ENCODE results near the gene MAPK8. TPM values are rescaled to one million over a fixed set of nuclear protein-coding genes. Genes with fewer than 3 reads are reported as not detected.

The MAPK8 gene
- total and polyA plus RNA-seq, 2 of the 4 experiments (the other 2 are of a cell fraction) = 41.5 to 54.7 TPM

DNA sequence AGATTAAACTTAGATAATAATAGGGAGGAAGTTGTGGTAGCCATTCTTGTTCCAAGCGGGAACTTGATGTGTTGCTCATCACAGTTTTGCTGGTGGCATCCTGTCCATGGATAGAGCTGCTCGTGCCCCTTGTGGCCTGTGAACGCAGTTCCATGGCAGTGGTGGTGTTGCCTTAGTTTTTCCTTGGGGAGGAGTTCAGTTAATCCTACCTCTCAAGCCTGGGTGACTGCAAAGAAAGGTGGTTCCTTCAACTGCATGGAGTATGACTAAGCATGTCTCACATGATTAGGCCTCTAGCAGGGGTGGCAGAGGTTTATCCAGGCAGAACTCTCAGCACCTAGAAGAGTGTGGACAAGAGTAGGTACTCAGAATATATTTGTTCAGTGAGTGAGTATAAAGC, 99.7 kb downstream of the MAPK8 start:
- H2AK9ac ChIP-seq (replicated peaks; ENCODE audit: low read depth, low read length, poor library complexity) = no peak overlapping the region
- H4K91ac ChIP-seq (ENCODE audit: insufficient read depth, low read depth, low read length) = 0 out of 2 replicates have a peak overlapping the region, but pooled peaks have one; percentile 57
- TF ChIP-seq POLR2A (IDR thresholded peaks at IDR 0.05; ENCODE audit: low read depth, low read length) (no peak), RCOR1 (IDR thresholded peaks at IDR 0.05; ENCODE audit: insufficient replicate concordance, low read length) (no peak), CEBPB (IDR thresholded peaks at IDR 0.05; ENCODE audit: low read depth, low read length) (no peak), RAD21 (IDR thresholded peaks at IDR 0.05; ENCODE audit: low read length) (no peak), CHD1 (IDR thresholded peaks at IDR 0.05; ENCODE audit: low read depth, low read length) (no peak), MAZ (IDR thresholded peaks at IDR 0.05; ENCODE audit: borderline replicate concordance, low read depth, low read length) (no peak)
- TF ChIP-seq, protein P1, sequence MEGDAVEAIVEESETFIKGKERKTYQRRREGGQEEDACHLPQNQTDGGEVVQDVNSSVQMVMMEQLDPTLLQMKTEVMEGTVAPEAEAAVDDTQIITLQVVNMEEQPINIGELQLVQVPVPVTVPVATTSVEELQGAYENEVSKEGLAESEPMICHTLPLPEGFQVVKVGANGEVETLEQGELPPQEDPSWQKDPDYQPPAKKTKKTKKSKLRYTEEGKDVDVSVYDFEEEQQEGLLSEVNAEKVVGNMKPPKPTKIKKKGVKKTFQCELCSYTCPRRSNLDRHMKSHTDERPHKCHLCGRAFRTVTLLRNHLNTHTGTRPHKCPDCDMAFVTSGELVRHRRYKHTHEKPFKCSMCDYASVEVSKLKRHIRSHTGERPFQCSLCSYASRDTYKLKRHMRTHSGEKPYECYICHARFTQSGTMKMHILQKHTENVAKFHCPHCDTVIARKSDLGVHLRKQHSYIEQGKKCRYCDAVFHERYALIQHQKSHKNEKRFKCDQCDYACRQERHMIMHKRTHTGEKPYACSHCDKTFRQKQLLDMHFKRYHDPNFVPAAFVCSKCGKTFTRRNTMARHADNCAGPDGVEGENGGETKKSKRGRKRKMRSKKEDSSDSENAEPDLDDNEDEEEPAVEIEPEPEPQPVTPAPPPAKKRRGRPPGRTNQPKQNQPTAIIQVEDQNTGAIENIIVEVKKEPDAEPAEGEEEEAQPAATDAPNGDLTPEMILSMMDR (conservative IDR thresholded peaks at IDR 0.05; ENCODE audit: low read depth, low read length) = no peak
- TF ChIP-seq, protein P2, sequence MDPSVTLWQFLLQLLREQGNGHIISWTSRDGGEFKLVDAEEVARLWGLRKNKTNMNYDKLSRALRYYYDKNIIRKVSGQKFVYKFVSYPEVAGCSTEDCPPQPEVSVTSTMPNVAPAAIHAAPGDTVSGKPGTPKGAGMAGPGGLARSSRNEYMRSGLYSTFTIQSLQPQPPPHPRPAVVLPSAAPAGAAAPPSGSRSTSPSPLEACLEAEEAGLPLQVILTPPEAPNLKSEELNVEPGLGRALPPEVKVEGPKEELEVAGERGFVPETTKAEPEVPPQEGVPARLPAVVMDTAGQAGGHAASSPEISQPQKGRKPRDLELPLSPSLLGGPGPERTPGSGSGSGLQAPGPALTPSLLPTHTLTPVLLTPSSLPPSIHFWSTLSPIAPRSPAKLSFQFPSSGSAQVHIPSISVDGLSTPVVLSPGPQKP (IDR thresholded peaks at IDR 0.05; ENCODE audit: borderline replicate concordance, low read depth, low read length) = no peak
- TF ChIP-seq, protein P3, sequence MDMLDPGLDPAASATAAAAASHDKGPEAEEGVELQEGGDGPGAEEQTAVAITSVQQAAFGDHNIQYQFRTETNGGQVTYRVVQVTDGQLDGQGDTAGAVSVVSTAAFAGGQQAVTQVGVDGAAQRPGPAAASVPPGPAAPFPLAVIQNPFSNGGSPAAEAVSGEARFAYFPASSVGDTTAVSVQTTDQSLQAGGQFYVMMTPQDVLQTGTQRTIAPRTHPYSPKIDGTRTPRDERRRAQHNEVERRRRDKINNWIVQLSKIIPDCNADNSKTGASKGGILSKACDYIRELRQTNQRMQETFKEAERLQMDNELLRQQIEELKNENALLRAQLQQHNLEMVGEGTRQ (IDR thresholded peaks at IDR 0.05; ENCODE audit: low read depth, low read length) = no peak
- no peak overlapping the region for H3K4me2 ChIP-seq (ENCODE audit: low read depth, low read length)
- peak; percentile 71 for DNase-seq
- no peak overlapping the region for H3K9ac ChIP-seq (ENCODE audit: low read depth, low read length)
- no TSS peak for BruUV-seq (replicated peaks)
- peak overlapping the region; percentile 78 for H3K4ac ChIP-seq (ENCODE audit: low read depth, low read length)
- dilution Hi-C loops (cut with HindIII; ENCODE audit: low sequenced_read_pairs, unreplicated experiment) (no loop called here), in situ Hi-C loops (cut with MboI; ENCODE audit: low sequenced_read_pairs) (no loop called here), intact Hi-C loops (cut with micrococcal nuclease) (no loop called here)
- no peak overlapping the region for H3K4me3 ChIP-seq (ENCODE audit: insufficient read depth, low read depth, low read length)
- peaks cover 7% of the 10 kb centered on the region for H3K9me1 ChIP-seq (ENCODE audit: insufficient read depth, low read length)
- H2AK5ac ChIP-seq (ENCODE audit: low read depth, low read length) = peak overlapping the region; percentile 32; the same call in 1 of the 2 replicates
- peak overlapping the region; percentile 82 for H3K14ac ChIP-seq (replicated peaks; ENCODE audit: low read depth, low read length)
- no CpG with 5 or more reads among the region's 3 CpGs for WGBS, 2 experiments (ENCODE audit: extremely low coverage in 2 of 2, insufficient read length in 1 of 2)
- POLR2A ChIA-PET (ENCODE audit: unreplicated experiment) = no interaction called here
- H3K18ac ChIP-seq (ENCODE audit: low read depth, low read length) = peak overlapping the region; percentile 77
- peak overlapping the region; percentile 39; the same call in 1 of the 2 replicates for H2BK120ac ChIP-seq (ENCODE audit: low read depth, low read length)
- H4K8ac ChIP-seq (ENCODE audit: low read depth in 2 of 2, low read length in 2 of 2) = peak overlapping the region in 1 of 2 experiments; percentile 42; a peak in 1 of 4 replicates
- CTCF ChIA-PET = interaction anchor here (0.9 to 1.1 kb wide), 2 partner anchors 13 to 208 kb away, joined by 3 read pairs; no protein-coding TSS in a partner anchor
- peak overlapping the region; percentile 3 for H2AFZ ChIP-seq (replicated peaks; ENCODE audit: low read length, poor library complexity)
- no peak overlapping the region for H3K56ac ChIP-seq (ENCODE audit: extremely low read depth, insufficient read depth, low read length)
- H3K36me3 ChIP-seq (ENCODE audit: control insufficient read depth, insufficient read depth, low read length) = no peaks in the 10 kb centered on the region; the same call in 1 of the 2 replicates
- H3K79me1 ChIP-seq (ENCODE audit: low read depth in 1 of 2, low read length in 2 of 2) = peaks cover 9 to 23% of the 10 kb centered on the region in 2 experiments; a peak in 3 of 4 replicates
- H4K20me1 ChIP-seq (ENCODE audit: insufficient read depth, low read length) = no peaks in the 10 kb centered on the region
- H3K23ac ChIP-seq (ENCODE audit: low read depth, low read length) = no peak overlapping the region; the same call in 1 of the 2 replicates
- ATAC-seq (ENCODE audit: low read depth) = peak; percentile 65
- no peak overlapping the region for H2BK15ac ChIP-seq (ENCODE audit: low read depth, low read length)
- no peaks in the 10 kb centered on the region for H3K27me3 ChIP-seq (ENCODE audit: control insufficient read depth, insufficient read depth, low read length)
- H3K4me1 ChIP-seq (ENCODE audit: control insufficient read depth, insufficient read depth, low read length) = peaks cover 5% of the 10 kb centered on the region
- H3K9me3 ChIP-seq (ENCODE audit: control insufficient read depth, insufficient read depth, low read length) = no peaks in the 10 kb centered on the region
- no peak overlapping the region for H2BK5ac ChIP-seq (ENCODE audit: low read depth, low read length, poor library complexity, severe bottlenecking)
- 0 out of 2 replicates have a peak overlapping the region, but pooled peaks have one; percentile 2 for H3K27ac ChIP-seq (ENCODE audit: insufficient read depth, low read length)
- H4K5ac ChIP-seq (ENCODE audit: low read depth, low read length) = peak overlapping the region; percentile 85; the same call in 1 of the 2 replicates
- peak overlapping the region; percentile 58; the same call in 1 of the 2 replicates for H2BK20ac ChIP-seq (ENCODE audit: low read depth, low read length)

Data from IMR-90 (cell line).